Frontal cortex (tissue), 4 donors: ENCODE data around the gene CDC42BPA. TPM values are rescaled to one million over a fixed set of nuclear protein-coding genes. Genes with fewer than 3 reads are reported as not detected.
"Not testable (repeated sequence)": the region's sequence is repeated elsewhere in the genome, so short reads cannot be mapped to it uniquely, and the experiment has no call there.

Experiments
- DNase-seq, 2 donors: peaks; one replicate each; pipeline ENCODE4 v3.0.0; 2012; ENCODE audit warnings: low spot score in 2 of 2
- FAIRE-seq: peaks from 2 replicates; lab custom pipeline; 2012; peaks lifted over from hg19 to GRCh38; lab: Jason Lieb, UNC
- total RNA-seq: library from RNA; depleted of rRNA; stranded (reverse); fragments of >200 nt; gene quantifications from one replicate; pipeline ENCODE4 v1.2.3, GENCODE V29; 2014
- donor health status: control.
- donor health status: control.
- donor health status: control.

Gene CDC42BPA
- total RNA-seq, 1 donor from 2014 or later = 154 TPM

GRCh38 chr1:227166559-227166958 is 151.7 kb downstream of the CDC42BPA start:
- DNase-seq = no peak

GRCh38 chr1:227161470-227161869 is 156.8 kb downstream of the CDC42BPA start:
- FAIRE-seq = no peak
- no peak for DNase-seq

More at GRCh38 chr1:227166559-227166958, 151.7 kb downstream of the CDC42BPA start:
- no peak for FAIRE-seq

- no peak for FAIRE-seq
- no peak for DNase-seq
Measured at GRCh38 chr1:227156520-227156919, 161.8 kb downstream of the CDC42BPA start.

- no peak for DNase-seq
- no peak for FAIRE-seq
Measured at GRCh38 chr1:227155688-227156087, 162.6 kb downstream of the CDC42BPA start.

GRCh38 chr1:227155004-227155403 is 163.3 kb downstream of the CDC42BPA start:
- DNase-seq (no peak), FAIRE-seq (no peak)

GRCh38 chr1:227152525-227152924 is 165.8 kb downstream of the CDC42BPA start:
- FAIRE-seq = no peak
- no peak for DNase-seq

GRCh38 chr1:227140376-227140775 is 177.9 kb downstream of the CDC42BPA start:
- DNase-seq (no peak), FAIRE-seq (no peak)

- no peak for FAIRE-seq
- no peak for DNase-seq
Measured at GRCh38 chr1:227136210-227136820, 182.0 kb downstream of the CDC42BPA start.

- no peak for FAIRE-seq
- DNase-seq = no peak
Measured at GRCh38 chr1:227134686-227135314, 183.5 kb downstream of the CDC42BPA start.

- FAIRE-seq, DNase-seq: not testable (repeated sequence)
Measured at GRCh38 chr1:227132695-227133094, 185.6 kb downstream of the CDC42BPA start.

- DNase-seq (no peak), FAIRE-seq (no peak)
Measured at GRCh38 chr1:227131193-227131592, 187.1 kb downstream of the CDC42BPA start.

GRCh38 chr1:227127891-227128290 is 190.4 kb downstream of the CDC42BPA start:
- FAIRE-seq = no peak
- no peak for DNase-seq

GRCh38 chr1:227125929-227126545 is 192.3 kb downstream of the CDC42BPA start:
- DNase-seq = no peak
- no peak for FAIRE-seq

GRCh38 chr1:227124473-227124872 is 193.8 kb downstream of the CDC42BPA start:
- FAIRE-seq (no peak), DNase-seq (no peak)

GRCh38 chr1:227120826-227121225 is 197.5 kb downstream of the CDC42BPA start:
- FAIRE-seq (no peak), DNase-seq (no peak)

- DNase-seq (no peak), FAIRE-seq (no peak)
Measured at GRCh38 chr1:227112538-227112937, 205.8 kb downstream of the CDC42BPA start.

- FAIRE-seq (no peak), DNase-seq (no peak)
Measured at GRCh38 chr1:227111782-227112181, 206.5 kb downstream of the CDC42BPA start.

- not testable (repeated sequence) for FAIRE-seq, DNase-seq
Measured at GRCh38 chr1:227105291-227105690, 213.0 kb downstream of the CDC42BPA start.

- FAIRE-seq (no peak), DNase-seq (no peak)
Measured at GRCh38 chr1:227102056-227102455, 216.2 kb downstream of the CDC42BPA start.

GRCh38 chr1:227094249-227094966 is 223.9 kb downstream of the CDC42BPA start:
- FAIRE-seq (no peak), DNase-seq (no peak)

- no peak for FAIRE-seq
Measured at GRCh38 chr1:227093309-227093708, 225.0 kb downstream of the CDC42BPA start.

More at GRCh38 chr1:227093309-227093708, 225.0 kb downstream of the CDC42BPA start:
- DNase-seq = no peak
